ENCODE results near the gene DNAH6.
A peak's percentile ranks its signal among the peaks of the same experiment; 100 is the strongest.
"Not testable (repeated sequence)": the region's sequence is repeated elsewhere in the genome, so short reads cannot be mapped to it uniquely, and the experiment has no call there.

DNAH6 gene, protein sequence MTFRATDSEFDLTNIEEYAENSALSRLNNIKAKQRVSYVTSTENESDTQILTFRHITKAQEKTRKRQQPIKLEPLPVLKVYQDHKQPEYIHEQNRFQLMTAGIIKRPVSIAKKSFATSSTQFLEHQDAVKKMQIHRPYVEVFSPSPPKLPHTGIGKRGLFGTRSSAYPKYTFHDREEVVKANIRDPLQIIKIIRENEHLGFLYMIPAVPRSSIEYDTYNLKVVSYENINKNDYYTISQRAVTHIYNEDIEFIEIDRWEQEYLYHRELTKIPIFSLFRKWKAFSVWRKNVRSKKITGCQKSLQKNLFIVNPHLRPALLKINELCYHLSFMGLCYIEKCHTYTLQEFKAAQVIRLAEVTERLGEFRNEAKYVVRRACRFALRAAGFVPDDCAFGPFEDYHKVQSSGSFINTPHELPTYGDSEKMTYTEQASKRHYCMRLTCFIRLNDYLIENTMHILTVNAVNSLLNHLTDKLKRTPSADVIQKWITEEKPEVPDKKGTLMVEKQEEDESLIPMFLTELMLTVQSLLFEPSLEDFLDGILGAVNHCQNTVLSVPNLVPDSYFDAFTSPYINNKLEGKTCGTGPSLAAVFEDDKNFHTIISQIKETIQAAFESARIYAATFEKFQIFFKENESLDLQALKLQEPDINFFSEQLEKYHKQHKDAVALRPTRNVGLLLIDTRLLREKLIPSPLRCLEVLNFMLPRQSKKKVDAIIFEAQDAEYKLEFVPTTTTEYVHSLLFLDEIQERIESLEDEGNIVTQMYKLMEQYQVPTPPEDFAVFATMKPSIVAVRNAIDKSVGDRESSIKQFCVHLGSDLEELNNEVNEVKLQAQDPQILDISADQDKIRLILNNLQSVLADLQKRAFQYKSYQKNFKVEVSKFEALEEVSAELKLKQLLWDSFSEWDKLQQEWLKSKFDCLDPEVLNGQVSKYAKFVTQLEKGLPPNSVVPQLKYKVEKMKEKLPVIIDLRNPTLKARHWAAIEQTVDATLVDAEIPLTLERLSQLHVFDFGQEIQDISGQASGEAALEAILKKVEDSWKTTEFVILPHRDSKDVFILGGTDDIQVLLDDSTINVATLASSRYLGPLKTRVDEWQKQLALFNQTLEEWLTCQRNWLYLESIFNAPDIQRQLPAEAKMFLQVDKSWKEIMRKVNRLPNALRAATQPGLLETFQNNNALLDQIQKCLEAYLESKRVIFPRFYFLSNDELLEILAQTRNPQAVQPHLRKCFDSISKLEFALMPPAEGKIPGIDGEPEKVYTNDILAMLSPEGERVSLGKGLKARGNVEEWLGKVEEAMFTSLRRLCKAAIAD (N-terminal part only)

DNA sequence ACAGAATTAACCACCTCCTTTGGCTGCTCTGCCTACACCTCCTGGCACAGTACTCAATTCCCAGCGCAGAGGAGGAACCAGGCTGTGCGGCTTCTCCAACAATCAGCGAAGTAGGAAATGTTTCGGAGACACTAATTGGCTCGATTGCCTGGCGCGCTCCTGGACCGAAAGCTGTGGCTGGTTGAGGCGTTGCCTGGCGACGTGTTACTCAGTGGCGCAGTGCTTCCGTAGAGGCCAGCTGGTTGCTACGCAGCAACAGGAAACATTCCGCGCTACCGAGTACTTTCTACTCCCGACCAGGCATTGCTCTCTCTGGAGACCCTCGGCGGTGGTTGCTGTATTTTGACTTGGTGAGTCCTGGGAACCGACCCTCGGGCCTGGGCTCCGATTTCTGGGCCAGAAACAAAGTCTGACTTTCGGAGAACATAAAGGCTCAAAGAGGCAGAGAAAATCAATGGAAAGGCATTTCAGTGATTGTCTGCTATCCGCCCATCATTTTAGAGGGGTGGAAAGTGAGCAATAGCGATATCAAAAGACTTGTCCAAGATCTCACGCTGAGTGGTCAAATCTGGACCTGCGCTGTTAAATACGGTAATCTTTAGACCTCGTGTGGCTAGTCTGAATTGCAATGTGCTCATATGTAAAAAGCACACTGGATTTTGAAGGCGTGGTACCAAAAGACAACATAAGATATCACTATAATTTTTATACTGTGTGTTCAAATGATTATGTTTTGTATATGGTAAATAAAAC is at the start of gene DNAH6:
Gene DNAH6 (plus strand): TSS at position 265 of the 753 bp plus-strand sequence. CDS start 1,329 bp downstream, outside the sequence.
- peak; percentile 85 for DNase-seq (ENCODE audit: low spot score)

DNA sequence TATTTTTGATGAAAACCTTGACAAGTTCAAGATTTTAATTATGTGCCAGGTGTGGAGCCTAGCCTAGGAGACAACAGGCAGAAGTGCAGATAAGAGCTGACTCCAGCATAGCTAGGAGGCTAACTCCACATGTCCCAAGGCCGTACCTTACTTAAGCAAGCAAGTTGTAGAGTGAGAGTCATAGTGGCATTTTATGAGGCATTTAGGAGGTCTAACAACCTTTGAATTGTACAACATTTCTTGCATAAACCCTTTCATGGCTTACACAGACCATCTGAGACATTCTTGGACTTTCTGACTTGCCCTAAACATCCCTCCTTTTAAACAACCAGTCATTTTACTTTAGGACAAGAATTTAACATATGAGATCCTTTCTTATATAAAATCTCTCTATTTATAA is 48.9 kb upstream of the DNAH6 start:
- no peak for DNase-seq (ENCODE audit: low spot score)

DNA sequence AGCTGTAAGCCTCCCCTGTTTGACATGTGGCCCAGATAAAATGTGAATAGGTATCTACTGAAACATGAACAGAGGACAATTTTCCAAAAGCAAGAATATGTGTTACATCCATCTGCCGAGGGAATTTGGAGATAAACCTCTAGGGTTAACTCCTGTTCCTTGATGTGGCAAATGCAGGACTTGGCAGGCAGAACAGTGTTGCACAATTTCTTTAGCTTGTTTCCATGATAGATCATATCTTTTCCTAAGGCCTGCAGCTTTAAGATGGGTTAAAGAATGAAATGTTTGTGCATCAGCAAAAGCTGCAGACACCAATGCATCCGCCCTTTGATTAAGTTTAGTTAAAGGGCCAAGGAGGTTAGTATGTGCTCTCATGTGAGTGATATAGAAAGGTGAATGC is 43.9 kb upstream of the DNAH6 start:
- not testable (repeated sequence) for DNase-seq (ENCODE audit: low spot score)

DNA sequence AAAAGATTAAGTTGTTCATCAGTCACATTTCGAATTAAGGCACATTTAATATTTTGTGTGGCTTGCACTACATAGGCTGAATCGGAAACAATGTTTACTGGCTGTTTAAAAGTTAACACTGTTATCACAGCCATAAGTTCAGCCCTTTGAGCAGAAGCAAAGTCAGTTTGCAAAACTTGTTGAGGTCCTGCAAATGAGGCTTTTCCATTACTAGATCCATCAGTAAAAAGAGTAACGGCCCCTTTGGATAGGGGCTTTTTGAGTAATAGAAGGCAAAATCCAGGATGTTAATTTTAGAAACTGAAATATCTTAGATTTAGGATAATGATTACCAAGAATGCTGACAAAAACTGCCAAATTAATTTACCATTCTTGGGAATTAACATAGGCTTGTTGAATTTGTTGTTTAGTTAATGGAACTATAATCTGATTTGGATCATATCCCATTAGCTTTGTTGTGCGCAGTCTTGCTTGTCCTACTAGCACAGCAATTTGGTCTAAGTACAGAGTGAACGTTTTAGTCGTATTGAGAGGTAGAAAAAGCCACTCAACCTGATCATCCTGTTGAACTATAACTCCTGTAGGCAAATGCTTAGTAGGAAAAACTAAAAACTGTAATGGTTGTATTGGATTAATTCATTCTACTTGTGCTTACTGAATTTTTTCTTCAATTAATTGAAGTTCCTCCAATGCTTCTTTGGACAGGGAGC is 43.3 kb upstream of the DNAH6 start:
- DNase-seq (ENCODE audit: low spot score), result no peak

DNA sequence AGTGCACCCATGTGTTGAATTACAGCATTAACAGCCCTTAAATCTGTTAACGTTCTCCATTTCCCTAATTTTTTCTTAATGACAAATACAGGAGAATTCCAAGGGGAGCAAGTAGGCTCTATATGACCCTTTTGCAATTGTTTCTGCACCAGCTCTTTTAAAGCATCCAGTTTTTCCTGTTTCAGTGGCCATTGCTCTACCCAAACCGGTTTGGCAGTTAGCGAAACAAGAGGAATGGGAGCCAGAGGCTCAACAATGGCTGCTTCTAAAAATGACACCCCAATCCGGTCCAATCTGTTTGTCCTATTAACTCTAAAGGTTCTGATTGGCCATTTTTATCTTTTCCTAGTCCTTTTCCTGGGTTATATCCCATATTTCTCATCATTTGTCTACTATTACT is 42.1 kb upstream of the DNAH6 start:
- no peak for DNase-seq (ENCODE audit: low spot score)

DNA sequence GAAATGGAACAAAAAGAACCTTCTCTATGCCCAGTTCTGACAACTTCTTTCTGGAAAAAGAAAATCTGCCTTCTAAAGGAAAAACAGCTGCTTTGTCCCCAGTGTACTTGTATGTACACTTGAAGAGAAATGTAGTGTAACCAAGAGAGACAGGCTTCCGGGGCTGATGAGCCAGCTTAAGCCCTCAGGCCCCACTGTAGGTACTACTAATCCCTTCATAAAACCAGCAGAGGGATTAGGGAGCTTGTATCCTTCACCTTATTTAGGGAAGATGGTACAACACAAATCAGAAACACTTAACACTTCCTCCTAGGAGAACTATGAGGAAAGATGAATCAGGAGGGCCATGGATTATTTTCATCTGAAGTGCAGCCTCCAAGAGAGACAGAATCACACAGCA is 38.4 kb upstream of the DNAH6 start:
- no peak for DNase-seq (ENCODE audit: low spot score)

DNA sequence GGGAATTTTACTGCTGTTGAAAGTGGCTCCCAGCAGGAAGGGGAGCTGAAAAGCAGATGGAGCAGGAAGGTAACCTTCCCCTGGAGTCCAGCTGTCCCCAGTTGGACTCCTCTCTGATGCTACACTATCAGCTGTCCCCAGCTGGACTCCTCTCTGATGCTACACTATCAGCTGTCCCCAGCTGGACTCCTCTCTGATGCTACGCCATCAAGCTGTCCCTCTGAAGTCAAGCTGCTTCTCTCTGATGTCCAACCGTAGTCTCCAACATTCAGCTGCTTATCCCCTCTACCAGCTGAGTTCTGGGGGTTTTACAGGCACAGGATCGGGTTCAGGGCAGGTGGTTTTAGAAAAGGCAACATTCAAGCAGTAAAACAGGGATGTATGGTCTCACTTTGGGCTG is 37.4 kb upstream of the DNAH6 start:
- DNase-seq (ENCODE audit: low spot score), result no peak

DNA sequence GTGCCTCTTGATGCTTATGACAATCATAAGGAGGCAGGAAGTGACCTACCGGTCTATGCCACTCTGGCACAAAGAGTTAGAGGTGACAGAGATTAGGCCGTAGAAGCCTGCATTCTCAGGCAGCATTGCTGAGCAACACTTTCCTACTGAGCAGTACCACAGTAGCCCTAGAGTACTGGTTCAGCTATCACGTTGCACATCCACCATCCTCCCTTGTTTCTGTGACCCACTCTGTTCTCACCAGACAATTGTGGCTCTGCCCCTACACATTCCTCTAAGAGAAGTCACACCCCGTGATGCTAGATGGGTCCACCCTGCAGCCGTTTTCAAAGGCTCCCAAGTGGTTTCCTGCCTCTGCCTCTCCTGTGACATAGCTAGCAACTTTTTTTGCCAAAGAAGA is 34.6 kb upstream of the DNAH6 start:
- DNase-seq (ENCODE audit: low spot score), result peak; percentile 28

DNA sequence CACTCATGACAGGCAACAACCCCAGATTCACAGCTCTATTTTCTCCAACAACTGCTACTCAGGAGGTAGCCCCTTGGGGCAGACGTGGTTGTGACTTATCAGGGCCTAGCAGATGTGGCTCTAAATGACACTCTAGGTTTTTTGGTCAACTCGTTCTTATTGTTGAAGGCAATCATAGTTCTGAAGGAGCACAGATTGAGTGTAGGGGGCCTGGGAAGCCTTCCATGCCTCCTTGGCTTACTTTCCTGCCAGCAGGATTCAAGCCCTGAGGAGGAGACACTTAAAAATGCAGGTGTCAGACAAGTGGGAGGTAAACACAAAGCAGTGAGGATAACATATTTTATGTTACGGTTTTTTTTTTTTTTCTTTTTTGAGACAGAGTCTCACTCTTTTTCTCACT is 33.7 kb upstream of the DNAH6 start:
- no peak for DNase-seq (ENCODE audit: low spot score)

DNA sequence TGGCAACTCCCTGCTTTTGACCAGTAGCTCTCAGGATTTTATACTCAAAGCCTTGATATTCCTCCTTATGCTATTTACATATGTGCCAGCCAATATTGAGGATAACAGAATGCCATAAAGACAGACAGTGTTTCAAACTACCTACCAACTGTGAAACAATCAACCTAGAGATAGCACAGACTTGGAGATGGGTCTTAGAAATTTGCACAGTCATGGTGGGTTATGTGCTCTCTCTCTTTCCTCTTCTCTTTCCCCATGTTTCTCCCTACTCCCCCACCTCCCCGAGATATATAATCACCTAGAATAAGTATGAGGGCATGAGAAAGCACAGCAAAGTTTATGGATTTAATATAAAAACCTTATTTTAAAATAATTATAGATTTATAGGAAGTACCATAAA is 33.0 kb upstream of the DNAH6 start:
- no peak for DNase-seq (ENCODE audit: low spot score)

DNA sequence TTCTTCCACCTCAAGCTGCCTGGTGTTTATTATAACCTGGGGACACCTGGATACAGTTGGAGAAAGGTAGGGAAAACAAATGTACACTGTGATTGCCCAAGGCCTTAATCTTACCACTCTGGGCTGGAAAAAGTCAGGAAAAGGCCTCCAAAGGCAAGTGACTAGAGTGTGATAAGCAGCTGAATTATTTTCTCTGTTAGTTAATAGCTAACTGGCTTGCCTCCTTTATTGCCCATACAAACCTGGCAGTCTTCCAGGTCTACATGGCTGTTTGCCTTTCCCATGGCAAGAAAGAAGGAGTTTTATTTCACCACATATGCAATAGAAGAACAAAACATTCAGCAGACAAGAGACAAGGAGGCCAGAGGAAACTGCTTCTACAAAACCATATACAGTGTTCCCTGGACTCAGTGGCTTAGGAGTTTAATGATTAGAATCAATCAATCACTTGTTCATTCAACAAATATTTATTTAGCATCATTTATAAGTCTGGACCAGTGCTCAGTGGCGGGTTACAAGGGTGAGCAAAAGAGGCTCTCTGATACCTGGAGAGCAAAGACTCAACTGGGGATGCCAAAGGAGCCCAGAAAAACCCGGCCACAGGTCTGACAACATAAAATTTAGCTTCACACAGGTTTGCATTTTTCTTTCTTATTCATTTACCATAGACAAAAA is 29.7 kb upstream of the DNAH6 start:
- DNase-seq (ENCODE audit: low spot score), result no peak

DNA sequence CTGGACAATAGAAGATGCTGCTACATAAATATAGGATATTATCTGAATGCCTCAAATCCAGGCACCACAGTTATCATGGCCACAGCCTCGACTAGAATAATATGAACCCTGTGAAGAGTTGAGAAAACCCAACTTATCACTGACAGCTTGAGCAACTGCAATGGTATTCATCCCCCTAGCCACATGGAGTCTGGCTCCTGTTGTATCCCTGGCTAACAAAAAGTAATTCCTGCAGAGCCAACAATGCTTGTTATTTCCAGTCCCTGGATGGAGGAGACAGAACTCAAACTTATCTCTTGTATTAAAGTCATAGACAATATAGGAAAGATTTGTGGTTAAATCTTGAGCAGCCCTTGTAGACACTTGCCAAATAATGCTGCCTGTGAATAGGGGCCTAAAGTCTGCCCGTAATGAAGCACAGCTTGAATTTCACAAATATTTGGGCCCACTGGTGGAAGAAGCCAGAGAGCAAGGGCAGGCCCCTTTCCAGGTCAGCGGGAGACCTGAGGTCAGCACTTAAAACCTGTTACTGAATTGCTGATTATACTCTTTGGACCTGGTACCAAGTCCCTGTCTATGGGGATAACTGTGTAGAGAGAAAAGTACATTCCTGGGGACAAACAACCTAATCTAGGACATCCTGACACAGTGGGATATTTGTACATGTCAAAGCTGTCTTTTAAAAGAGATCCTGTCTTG is 28.9 kb upstream of the DNAH6 start:
- DNase-seq (ENCODE audit: low spot score), result no peak

DNA sequence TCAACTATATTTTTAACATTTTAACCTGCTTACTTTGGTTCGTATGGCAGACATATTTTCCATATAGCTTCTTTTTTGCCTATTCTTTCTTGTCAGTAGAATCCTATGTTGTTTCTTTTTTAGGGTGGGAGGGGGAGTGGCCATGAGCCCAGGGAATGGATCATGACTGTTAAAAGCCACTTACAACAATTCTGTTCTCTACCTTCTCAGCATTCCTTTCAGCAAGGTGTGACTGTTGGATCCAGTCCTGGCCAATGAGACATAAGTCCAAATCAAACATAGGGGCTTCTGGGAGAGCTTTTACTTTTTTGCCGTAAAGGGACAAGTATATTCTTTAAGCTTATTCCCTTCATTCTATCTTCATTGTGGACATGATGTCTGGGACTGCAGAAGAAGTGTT is 25.0 kb upstream of the DNAH6 start:
- DNase-seq (ENCODE audit: low spot score), result no peak

DNA sequence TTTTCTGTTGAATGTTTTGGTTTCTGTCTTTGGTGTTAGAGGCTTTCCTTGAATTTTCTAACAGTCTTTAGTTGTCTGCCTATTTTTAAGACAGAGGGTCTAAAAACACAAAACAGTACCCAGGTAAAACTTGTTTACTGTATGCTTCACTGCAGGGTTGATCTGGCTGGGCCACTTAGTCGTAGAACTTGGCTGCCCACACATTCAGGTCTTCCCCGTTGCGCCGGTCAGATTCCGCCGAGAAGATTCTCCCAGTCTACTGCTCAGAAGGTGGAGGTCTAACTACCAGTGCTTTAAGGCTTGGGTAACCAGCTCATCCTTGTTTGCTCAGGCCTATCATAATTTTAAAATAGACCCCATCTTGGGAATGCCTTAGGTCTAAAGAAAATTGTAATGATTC is 24.6 kb upstream of the DNAH6 start:
- DNase-seq (ENCODE audit: low spot score), result no peak

DNA sequence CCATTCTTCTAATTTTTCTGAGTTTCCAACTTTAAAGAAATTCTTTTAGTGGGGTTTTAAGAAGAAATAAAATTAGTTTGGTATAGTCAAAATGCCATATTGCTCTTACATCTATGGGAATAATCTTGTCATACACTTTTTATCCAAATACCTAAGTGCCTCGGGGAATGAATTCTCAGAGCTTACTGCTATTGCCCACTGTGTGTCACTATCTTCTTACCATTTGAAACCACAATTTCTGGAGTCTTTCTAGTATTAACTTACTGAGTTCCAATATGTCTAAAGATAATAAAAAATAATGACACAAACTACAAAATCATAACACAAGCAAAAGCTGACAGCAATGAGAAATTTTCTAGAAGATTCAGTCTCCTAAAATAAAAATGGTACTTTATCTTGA is 23.7 kb upstream of the DNAH6 start:
- no peak for DNase-seq (ENCODE audit: low spot score)

DNA sequence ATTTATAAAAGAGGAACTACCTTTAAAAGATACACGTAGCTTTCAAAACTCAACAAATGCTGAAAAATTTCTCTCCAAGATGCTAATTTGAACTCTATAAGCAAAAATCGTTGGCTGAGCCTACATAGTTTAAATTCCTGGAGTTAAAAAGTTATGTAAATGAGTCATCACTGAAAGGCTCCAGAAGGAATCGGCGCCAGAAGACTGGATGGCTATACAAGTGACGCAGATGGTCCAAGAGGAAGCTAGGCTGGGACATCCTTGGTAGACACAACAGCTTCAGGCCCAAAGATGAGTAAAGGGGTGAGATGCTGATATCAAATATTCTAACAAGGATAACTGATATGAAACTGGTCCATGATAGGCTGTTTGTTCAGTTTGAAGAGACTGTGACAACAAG is 22.8 kb upstream of the DNAH6 start:
- DNase-seq (ENCODE audit: low spot score), result no peak

DNA sequence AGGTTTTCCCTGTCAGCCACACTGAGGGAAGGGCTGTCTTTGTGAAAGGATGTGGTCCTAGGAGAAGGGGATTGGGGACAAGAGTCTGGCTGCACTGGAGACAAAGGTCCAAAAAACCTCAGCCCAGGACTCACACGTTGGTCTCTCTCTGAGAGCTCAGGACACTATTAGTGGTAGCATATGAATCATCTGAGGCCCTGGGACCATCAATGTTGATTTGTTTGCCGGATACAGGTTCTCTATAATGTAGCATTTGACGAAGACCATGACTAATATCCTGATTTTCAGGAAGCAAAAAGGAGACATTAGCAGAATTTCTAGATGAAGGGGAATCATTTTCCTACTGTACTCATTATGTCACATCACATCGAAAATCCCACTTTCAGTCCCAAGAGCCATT is 22.2 kb upstream of the DNAH6 start:
- no peak for DNase-seq (ENCODE audit: low spot score)

DNA sequence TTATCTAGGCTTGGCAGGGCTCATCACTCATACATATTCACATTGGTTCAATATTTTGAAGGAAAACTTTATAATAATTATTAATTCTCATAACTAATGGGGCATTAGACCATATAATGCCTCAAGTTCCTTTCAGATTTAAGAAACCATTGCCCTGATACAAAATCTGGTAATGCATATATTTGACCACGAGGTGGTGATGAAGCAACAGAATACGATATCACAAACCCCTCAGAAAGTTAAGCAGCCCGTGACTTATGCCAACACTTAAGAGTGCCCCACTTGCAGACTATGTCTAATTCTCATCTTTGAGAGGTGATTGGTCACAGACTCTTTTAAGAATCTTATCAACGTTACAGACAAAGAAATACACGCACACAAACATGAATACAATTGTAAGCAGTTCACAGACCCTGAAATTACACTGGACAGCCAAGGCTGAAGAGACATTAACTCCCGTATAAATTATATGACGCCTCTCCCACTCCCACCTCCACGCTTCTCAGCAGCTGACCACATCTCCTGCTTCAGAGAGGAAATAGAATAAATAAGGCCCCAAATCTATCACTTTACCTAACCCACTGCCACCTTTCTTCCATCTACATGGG is 20.7 kb upstream of the DNAH6 start:
- peak; percentile 72 for DNase-seq (ENCODE audit: low spot score)

DNA sequence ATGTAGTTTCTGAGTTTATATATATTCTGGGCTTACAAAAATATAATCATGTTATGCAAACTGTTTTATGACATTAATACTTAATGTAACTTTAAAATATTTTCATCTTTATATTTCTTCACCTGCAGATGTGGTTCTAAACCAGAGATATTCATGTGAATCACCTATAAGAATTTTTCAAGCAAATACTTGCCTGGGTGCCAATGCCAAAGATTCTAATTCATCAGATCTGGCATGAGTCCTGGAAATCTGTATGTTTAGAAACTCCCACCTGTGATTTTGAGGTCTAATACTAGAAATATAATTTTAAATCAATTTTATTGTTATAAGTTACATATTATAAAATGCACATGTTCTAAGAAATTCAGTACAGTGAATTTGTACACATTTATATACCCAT is 19.9 kb upstream of the DNAH6 start:
- DNase-seq (ENCODE audit: low spot score), result no peak
